ENCODE measurements around the gene LEFTY2.
"Not testable (repeated sequence)": the region's sequence is repeated elsewhere in the genome, so short reads cannot be mapped to it uniquely, and the experiment has no call there.

LEFTY2 gene

DNA sequence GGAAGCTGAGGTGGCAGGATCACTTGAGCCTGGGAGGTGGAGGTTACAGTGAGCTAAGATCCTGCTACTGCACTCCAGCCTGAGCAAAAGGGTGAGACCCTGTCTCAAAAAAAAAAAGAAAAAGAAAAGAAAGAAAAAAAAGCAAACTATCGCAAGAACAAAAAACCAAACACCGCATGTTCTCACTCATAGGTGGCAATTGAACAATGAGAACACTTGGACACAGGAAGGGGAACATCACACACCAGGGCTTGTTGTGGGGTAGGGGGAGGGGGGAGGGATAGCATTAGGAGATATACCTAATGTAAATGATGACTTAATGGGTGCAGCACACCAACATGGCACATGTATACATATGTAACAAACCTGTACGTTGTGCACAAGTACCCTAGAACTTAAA lies 11.6 kb downstream of the LEFTY2 start:
- DNase-seq: not testable (repeated sequence)

DNA sequence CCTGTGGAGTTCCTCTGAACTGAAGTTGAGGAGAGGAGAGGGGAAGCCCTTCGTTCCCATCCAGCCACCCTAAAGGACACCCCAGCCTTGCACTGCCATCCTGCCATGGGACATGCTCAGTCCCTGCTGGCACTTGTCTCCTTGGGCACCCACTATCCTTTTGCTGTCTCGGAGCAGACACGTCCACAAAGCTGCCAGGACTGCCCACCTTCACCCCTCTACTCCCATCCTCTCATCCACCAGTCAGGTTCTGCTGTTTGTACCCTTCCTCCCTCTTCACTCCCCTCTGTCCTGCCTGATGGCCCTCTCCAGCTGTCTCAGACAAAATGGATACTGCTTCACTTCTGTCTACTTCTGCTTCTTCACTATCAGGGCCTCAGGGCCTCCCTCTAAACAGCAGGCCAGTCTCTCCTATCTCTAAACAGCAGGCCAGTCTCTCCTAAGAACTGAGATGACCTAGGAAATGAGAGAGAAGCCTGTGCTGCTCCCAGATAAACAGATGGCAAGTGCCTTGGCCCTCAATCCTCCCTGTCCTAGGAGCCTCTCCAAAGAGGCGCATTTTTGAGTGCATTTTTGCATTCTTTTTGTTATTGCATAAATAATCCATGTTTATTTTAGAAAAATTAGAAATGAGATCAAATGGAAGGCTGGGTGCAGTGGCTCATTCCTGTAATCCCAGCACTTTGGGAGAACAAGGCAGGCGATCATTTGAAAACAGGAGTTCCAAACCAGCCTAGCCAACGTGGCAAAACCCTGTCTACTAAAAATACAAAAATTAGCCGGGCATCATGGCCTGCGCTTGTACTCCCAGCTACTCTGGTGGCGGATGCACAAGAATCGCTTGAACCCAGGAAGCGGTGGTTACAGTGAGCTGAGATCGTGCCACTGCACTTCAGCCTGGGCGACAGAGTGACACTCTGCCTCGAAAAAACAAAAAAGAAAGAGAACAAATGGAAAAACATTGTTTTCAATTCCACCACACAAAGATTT lies 12.5 kb downstream of the LEFTY2 start:
- no peak for DNase-seq

GRCh38 chr1:225926551-225927113 lies 14.4 kb downstream of the LEFTY2 start:
- no peak for DNase-seq

DNA sequence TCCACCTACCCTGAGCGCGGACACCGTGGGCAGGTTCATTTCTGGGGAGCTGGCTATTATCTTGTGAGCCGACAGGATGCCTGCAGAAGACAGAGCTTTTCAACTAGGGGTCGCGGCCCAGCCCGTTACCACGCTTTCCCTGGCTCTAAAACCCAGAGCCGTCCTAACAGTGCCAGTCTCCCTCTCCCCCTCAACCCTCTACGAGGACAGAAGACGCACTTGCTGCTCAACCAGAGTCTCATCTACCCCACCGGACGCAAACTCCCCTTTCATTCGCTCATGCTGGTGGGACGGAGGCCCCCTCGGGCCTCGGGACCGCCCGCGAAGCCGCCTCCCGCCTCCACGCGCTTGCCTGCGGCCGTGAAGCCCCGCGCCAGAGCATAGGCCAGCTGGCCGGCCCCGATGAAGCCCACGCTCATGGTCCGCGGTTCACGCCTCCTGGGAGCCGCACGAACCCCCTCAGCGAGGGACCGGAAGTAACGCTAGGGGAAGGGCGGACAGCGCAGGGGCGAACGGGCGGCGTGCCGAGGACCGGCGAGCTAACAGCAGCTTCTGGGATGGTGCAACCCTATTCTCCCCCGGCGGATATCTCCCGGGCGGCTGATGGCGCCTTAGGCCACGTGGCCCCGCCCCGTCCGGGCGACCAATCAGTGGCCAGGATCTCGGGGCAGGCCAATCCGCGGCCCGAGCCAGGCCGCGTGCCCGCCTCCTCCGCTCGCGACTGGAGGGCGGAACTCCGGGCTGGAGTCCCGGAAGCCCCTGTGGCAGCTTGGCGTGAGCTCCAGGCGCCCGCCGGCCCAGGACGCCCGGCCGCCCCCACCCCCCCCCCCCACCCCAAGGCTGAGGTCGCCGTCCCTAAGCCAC lies 17.1 kb downstream of the LEFTY2 start, which contains the start of gene PYCR2:
PYCR2 (minus strand) TSS at position 559 of the 864 bp plus-strand sequence; CDS start at position 419, 140 bp downstream.
- peak; percentile 90 for DNase-seq

DNA sequence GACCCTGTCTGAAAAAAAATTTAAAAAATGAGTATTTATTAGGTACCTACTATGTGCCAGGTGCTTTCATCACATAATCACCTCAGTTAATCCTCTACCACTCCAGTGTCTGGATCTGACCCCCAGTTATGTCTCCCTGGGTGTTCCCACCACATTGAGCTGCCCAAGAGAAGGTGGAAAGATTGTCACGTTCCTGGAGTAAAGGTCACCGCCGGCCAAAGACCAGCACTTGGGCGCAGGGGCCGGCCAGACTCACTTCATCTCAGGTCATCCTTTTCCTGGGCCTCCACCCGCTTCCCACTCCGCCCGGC lies 17.7 kb downstream of the LEFTY2 start:
- DNase-seq: no peak

- no peak for DNase-seq
Measured at GRCh38 chr1:225921734-225922709, 19.0 kb downstream of the LEFTY2 start.

GRCh38 chr1:225919906-225920305 lies 21.1 kb downstream of the LEFTY2 start:
- DNase-seq: no peak

- DNase-seq: no peak
Measured at GRCh38 chr1:225918280-225918679, 22.7 kb downstream of the LEFTY2 start.

DNA sequence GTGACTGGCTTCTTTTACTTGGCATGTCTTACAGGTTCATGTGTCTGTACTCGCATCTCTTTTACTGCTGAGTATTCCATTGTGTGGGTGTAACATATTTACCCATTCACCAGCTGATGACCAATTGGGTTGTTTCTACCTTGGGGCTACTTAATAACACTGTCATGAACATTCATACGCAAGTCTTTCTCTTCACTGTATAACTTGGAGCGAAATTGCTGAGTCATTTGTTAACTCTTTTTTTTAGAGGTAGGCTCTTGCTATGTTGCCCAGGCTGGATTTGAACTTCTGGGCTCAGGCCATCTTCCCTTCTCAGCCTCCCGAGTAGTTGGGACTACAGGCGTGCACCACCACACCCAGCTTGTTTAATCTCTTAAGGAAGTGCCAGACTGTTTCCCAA lies 23.5 kb downstream of the LEFTY2 start:
- no peak for DNase-seq

- DNase-seq: no peak
Measured at GRCh38 chr1:225917101-225917500, 23.9 kb downstream of the LEFTY2 start.

- DNase-seq: no peak
Measured at GRCh38 chr1:225915538-225915991, 25.5 kb downstream of the LEFTY2 start.

GRCh38 chr1:225914947-225915346 lies 26.1 kb downstream of the LEFTY2 start:
- no peak for DNase-seq

DNA sequence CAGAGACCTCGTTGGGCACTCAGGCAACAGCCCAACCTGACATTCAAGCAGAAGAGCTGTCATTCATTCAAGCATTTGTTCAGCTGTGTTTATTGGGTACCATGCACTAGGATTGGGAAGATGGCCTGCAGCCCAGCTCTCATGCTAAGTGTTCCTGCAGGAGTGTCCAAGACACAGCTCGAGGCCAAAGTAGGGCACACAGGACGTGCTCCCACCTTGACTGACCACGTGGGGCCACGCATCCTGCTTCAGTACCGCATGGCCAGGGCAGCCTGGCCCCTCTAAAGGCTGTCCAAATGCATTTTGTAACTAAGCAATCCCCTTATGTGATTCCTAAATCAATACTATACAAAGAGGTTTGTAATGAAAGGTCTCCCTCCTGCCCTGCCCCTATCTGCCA lies 26.6 kb downstream of the LEFTY2 start:
- no peak for DNase-seq

GRCh38 chr1:225911191-225912130 lies 29.6 kb downstream of the LEFTY2 start:
- peak; percentile 71 for DNase-seq

GRCh38 chr1:225909477-225909876 lies 31.5 kb downstream of the LEFTY2 start:
- DNase-seq: no peak

- DNase-seq: no peak
Measured at GRCh38 chr1:225908773-225909172, 32.2 kb downstream of the LEFTY2 start.

DNA sequence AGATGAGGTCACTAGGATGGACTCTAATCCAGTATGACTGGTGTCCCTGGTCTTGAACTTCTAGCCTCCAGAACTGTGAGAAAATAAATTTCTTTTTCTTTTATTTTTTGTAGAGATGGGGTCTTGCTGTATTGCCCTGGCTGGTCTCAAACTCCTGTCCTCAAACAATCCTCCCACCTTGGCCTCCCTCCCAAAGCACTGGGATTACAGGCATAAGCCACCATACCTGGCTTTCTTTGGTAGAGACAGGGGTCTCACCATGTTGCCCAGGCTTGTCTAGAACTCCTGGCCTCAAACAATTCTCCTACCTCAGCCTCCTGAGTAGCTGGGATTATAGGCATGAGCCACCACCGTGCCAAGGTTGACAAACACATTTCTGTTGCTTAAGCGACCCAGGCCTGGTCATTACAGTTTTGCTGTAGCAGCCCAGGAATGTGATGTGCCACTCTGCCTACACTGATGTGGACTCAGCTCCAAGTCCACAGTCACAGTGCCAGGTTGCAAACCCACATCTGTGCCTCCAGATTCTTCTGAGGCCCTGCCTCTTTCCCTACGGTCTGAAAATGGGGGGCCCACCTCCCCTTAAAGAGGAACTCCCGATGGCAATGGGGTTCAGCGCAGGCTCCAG lies 32.9 kb downstream of the LEFTY2 start:
- DNase-seq: no peak

DNA sequence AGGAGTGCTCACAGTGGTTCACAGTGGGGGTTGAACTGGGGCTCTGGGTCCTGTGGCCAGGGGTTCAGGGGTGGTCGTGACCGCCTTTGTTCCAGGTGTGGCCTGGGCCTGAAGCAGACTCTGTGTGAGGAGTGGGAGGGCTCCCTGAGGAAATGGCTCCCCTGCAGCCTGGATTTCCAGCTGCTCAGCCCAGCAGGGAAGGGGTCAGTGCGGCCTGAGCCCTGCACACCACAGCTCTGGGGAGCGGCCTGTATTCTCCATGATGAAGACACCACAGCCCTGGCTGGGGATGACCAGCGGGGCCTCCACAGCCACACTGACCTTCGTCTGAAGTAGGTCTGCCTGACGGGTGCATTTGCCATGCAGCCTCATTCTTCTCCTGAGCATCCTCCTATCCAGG lies 33.7 kb downstream of the LEFTY2 start:
- no peak for DNase-seq

- no peak for DNase-seq
Measured at GRCh38 chr1:225906467-225906866, 34.6 kb downstream of the LEFTY2 start.

- no peak for DNase-seq
Measured at GRCh38 chr1:225903623-225904022, 37.4 kb downstream of the LEFTY2 start.
